Measurements from ENCODE around the gene MAP3K3.

Gene MAP3K3

DNA sequence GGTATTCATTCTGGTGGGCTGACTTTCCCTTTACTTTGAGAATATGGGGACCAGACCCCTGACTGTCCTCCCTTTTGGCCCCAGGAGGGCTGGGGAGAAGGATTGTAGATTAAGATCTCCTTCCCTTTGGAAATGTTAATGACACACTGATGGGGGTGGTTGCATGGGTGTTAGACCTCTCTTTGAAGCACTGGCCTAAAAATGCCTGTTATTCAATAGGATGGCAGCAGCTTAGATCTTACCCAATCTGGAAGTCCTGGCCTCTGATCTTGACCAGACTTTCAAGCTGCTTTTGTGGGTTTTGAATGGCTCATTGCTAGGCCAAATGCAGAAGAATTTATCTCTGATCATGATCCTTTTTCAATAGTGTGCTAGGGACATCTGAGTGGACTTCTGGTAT lies 25.7 kb downstream of the MAP3K3 start:
- DNase-seq (ENCODE audit: extremely low read depth in 1 of 2, low read depth in 1 of 2): no peak

DNA sequence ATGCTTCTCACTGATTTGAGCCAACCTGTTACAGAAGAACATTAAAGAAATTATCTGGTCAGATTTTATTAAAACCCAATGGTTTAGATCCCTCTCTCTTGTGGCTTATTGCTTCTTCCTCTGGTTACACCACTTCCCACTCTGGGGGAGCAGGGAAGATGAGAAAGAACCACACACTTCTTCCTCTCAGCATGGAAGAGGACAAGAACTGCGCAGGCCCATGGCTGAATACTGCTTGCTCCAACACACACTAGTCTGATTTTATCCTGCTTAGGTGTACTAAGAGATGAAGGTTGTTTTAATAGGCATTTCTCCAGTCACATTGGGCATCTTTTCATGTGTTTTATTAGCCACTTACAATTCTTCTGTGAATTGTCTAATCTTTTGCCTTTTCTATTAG lies 27.6 kb downstream of the MAP3K3 start:
- no peak for DNase-seq (ENCODE audit: extremely low read depth in 1 of 2, low read depth in 1 of 2)

DNA sequence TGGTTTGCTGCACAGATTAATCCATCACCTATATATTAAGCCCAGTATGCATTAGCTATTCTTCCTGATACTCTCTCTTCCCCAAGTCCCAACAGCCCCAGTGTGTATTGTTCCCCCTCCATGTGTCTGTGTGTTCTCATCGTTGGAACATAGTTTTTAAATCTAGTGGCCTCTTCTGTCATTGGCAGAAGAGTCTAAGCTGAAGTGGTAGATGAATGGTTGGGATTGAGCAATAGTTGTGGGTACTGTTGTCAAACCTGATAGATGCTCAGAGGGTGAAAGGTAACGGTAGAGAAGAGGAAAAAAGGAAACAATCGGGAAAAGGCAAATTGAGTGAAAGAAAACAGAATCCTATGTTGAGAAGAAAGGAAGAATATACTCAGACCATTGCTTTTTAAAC lies 29.9 kb downstream of the MAP3K3 start:
- DNase-seq (ENCODE audit: extremely low read depth in 1 of 2, low read depth in 1 of 2): no peak

DNA sequence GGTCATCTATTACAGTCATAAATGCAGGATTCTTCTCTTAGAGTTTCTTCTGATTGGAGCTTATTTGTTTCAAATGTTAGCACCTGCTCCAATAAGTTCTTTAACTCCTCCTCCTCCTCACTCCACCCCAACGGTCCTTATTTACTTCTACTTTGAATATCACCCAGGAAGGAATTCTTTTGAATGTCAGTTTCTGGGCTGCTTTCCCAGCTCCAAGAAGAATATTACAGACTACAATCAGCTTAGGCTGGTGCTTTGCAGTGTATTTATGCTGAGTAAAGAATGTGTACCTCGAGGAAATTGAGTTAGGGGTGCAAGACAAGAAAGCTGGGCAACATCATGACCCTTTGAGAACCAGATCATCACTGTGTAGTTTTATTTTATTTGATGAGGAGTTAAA lies 30.8 kb downstream of the MAP3K3 start:
- no peak for DNase-seq (ENCODE audit: extremely low read depth in 1 of 2, low read depth in 1 of 2)

DNA sequence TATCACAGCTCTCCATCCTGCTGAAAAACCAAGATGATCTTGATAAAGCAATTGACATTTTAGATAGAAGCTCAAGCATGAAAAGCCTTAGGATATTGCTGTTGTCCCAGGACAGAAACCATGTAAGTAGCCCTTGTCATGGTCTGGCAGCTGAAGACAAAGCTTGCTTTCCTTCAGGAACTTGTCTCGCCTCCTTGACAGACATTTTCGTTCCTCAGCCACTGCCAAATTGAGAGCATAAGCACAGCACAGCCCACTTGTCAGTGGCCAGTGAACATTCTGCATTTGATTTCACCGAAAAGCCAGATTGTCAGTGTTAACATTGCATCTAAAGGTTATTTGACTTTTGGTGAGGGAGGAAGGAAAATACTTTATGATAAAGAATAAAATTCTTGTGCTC lies 35.6 kb downstream of the MAP3K3 start:
- no peak for DNase-seq (ENCODE audit: extremely low read depth in 1 of 2, low read depth in 1 of 2)

DNA sequence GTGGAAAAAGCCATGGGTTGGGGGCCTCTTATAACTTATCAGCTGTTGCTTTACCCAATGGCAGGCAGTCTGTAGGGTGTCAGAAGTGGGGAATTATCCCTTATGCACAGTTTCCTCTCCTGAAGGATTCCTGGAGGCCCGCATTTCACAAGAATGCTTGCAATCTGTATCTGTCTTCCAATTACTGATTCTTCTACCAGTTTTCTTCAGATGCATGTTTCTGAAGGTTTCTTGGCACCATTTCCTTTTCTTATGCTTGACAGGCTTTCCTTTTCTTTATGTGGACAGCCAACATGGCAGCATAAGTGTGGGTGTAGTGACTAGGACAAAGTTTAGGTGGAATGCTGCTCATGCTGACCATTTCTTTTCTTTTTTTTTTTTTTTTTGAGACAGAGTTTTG lies 36.1 kb downstream of the MAP3K3 start:
- no peak for DNase-seq (ENCODE audit: extremely low read depth in 1 of 2, low read depth in 1 of 2)

DNA sequence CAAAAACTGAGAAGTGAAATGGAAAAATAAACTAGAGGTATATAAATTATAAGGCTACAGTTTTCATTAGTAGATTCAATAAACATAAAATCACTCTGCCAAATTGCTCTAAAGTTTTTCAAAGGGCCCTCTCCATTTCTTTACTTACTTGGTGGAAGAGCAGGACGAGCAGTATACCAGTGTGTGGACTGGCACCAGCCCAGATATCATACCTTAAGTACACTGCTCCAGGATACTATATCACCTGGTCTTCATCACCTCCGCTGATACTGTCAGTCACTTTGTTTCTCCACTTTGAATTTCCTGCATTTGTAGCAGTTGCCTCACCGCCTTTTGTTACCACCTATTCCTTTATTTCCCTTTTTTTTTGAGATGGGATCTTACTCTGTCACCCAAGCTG lies 37.6 kb downstream of the MAP3K3 start:
- no peak for DNase-seq (ENCODE audit: extremely low read depth in 1 of 2, low read depth in 1 of 2)

DNA sequence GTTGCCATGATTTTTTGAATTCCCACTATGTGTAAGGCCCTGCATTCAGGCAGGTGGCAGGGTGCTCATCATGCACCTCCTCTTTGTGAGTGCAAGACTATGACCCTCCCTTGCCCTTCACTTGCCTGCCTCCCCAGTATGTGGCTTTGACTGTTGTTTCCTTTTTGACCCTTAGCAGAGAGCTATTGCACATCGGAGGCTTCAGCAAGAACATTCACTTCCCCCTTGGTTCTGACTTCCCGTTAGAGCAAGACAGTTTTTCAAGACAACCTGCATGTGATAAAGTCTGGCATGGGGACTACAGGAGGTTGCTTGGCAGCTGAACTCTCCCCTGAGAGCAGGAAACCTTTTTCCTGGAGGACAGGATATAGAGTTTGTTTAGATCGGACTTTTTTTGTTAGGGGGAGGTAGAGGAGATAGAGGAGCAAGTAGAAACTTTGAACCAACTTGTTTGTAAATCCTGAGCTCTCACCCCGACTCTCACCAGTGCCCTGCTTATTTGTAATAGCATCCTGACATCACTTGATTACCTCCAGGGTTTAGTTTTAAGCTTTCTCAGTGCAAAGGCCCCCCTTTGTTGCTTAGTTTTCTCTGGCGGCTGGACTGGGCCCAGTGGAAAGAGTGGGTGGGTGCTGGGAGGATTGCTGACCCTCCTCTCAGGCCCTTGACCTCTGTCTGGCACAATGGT lies 43.5 kb downstream of the MAP3K3 start:
- no peak for DNase-seq (ENCODE audit: extremely low read depth in 1 of 2, low read depth in 1 of 2)

DNA sequence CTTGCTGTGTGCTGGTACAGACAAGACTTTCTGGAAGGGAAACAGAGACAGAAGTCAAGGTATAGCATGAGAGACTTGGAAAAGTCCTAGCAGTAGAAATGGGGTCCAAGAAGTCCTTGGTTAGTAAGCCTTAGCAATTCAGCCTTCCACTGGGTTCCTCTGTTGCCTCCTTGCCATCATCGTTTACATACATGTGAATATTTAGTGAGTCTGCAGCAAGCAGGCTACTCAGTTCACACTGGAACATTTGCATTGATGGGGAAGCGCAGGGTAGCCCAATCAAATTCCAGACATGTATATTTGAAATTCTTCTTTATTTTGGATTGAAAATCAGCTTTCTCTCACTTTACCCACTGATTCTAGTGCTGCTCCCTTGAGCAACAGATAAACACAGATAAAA lies 50.6 kb downstream of the MAP3K3 start:
- DNase-seq (ENCODE audit: extremely low read depth in 1 of 2, low read depth in 1 of 2): no peak

DNA sequence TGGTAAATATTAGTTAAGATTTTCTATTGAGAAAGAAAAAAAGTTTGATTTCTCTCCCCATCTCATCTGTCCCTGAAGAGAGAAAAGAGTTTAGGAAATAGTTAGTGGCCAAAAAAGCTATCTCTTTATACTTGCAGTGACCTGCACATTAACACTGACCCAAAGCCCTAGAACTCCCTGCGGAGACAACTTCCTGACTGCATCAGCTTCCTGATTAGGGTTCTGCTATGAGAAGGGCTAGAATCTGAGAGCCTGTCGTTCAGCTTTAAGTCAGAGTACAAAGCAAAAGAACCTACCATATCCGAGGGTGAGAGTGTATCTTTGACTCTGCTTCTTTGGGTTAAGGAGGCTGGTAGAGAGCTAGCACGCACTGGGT lies 53.0 kb downstream of the MAP3K3 start:
- DNase-seq (ENCODE audit: extremely low read depth in 1 of 2, low read depth in 1 of 2): no peak

DNA sequence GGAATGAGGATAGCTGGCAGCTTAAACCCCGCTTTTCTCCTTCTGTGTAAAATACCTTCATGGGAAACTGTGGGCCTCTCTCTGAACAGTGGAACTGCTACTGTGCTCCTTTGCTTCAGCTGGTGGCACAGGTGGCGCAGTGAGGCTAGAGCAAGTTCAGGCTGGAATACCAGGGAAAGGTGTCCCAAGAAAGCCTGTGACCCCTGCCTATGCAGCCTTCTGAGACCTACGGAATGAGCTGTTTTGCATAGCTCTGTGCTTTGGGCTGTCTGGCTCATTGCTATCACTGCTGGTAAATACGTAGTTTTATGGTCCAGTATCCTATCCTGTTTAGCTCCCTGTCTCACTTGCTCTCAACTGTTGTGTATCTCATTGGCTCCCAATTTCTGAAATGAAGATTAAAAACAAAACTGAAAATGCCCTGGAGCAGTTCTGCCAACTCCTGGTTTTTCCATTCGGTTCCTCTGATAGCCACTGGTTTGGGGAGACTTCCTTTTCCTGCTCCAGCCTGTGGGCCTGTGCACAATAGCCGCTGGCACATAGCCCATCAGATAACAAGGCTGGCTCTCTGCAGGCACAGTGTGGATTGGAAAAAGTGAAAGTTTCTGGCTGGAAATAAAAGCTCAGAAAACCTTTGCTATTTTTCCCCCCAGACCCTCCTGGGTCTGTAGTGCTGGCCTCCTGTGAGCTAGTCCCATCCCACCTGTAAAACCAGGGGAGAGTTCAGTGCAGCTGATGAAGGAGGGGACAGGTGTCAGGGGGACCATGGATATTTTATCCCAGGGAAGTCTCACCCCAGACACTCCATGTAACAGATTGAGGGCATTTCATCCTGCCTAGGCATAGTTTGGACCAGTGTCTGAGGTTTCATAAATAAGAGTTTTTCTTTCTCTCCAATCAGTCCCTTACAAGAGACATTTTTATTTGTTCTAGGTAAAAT lies 53.7 kb downstream of the MAP3K3 start:
- DNase-seq (ENCODE audit: extremely low read depth in 1 of 2, low read depth in 1 of 2): no peak

DNA sequence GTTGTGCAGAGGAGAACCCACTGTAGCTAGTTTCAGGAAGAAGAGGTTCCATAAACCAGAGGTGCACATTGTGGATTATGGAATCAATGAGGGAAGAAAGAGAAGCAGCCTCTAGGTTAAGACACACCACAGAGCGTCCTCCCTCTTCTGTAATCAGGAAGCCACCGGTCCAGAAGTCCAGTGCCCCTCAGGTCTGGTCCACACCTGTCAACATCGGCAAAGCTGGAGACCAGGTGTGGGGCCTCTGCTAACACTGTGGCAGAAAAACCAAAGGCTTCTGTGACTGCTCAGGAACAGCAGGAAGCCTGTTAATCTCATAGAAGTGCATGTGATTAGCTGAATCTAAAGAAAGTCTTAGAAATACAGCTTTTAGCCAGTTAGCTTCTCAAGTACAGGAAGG lies 54.4 kb downstream of the MAP3K3 start:
- no peak for DNase-seq (ENCODE audit: extremely low read depth in 1 of 2, low read depth in 1 of 2)

DNA sequence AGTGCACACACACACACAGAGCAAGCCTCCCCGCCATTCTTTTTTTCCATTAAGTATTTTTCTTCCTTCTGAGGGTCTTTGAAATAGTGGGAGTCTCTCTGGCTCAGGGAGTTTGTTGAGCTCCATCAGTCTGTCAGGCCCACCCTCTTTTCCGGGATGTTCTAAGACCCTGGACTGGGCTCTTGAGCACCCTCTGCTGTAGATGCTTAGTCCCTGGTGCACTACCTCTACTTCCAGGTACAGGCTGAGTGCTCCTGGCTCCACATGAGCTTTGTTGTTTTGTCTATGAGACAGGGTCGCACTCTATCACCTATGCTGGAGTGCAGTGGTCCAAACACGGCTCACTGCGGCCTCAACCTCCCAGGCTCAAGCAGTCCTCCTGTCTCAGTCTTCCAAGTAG lies 57.0 kb downstream of the MAP3K3 start:
- DNase-seq (ENCODE audit: extremely low read depth in 1 of 2, low read depth in 1 of 2): no peak

DNA sequence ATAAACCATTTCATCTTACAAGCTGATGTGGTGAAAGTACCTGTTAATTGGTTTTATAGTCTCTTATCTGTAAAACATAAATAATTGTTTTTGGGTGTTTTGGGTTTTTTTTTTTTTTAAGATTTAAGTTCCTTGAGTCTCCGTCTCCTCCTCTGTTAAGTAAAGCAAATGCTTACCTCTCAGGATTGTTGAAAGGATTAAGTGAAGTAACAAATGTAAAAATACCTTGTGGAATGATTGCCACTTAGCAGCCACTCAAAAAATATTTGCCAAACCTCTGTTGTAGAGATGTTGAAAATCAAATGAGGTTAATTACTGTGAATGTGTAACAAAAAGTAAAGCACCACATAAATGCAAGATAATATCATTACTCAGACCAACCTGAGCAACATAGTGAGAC lies 58.5 kb downstream of the MAP3K3 start:
- DNase-seq (ENCODE audit: extremely low read depth in 1 of 2, low read depth in 1 of 2): no peak

DNA sequence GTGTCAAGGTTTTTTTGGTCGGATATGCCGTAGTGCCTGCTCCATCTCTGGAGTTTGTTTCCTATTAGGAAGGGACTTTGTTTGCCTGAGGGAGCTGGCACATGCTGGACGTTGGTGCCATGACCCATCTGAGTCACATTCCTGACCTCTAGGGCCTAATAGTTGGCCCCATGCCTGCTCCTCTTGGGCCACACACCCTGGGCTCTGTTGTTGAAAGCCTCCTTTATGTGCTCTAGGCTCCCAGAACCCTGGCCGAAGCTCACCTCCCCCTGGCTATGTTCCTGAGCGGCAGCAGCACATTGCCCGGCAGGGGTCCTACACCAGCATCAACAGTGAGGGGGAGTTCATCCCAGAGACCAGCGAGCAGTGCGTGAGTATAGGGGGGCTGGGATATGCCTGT lies 59.3 kb downstream of the MAP3K3 start:
- DNase-seq (ENCODE audit: extremely low read depth in 1 of 2, low read depth in 1 of 2): no peak

DNA sequence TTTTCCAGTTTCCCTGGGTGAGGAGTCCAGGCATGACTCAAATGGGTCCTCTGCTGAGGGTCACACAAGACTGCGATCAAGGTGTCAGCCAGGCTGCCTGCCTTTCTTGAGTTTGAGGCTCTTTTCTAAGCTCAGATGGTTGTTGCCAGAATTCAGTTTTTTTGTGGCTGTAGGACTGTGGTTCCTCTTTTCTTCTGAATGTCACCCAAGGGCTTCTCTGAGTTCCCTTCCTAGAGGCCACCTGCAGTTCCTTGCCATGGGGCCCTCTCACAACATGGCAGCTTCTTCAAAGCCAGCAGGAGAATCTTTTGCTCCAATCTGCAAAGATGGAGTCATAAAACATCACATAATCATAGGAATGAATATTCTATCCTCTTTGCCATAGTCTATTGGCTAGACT lies 60.2 kb downstream of the MAP3K3 start:
- no peak for DNase-seq (ENCODE audit: extremely low read depth in 1 of 2, low read depth in 1 of 2)

DNA sequence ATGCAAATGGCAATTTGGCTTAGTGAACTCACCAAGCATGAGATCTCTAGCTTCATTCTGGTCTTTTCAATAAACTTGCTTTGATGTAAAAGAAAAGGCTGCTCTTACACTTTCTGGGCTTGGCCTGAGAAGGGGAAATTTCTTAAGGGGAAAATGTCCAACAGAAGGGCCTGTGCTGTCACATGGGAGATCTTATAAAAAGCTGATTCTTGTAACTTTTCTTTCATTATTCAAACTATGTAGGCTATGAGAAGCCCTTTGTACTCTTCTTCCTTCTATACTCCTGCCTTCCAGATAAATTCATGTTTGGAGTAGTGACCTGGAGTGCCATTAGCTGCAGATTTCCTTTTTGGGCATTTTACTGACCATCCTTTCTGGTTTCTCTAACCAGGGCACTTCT lies 60.8 kb downstream of the MAP3K3 start:
- DNase-seq (ENCODE audit: extremely low read depth in 1 of 2, low read depth in 1 of 2): no peak

DNA sequence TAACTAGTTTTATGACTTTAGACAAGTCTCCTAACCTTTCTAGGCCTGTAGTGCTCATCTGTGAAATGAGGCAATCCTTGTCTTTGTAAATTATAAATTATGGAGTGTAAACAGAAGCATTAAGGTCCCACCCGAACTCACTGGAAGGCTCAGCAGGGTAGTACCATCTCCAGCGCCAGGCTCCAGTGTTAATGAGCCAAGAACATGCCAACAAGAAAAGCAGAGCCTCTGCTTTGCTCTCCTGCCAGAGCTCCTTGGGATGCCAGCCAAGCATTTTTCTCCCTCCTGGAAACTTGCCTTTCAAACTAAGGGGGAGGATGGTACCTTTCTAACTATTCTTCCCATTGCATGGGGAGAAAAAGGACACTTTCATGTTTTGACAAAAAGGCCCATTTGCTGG lies 62.8 kb downstream of the MAP3K3 start:
- no peak for DNase-seq (ENCODE audit: extremely low read depth in 1 of 2, low read depth in 1 of 2)

DNA sequence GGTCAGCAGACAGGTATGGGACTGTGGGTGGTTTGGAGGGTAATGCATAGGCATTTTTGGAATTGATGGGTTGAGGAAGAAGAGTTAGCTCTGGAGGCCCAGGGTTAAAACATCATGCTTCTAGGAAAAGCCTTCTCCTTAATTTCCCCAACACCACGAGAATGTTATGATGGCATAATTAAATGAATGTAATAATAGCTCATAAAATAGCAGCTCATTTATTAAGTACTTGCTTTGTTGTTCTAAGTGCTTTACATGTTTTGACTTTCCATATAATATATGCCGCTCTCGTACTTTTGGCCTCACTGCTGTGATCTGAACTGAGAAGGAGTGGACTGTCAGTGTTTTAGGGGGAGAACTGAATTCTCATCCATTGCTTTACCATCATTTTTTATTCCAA lies 63.4 kb downstream of the MAP3K3 start:
- no peak for DNase-seq (ENCODE audit: extremely low read depth in 1 of 2, low read depth in 1 of 2)

DNA sequence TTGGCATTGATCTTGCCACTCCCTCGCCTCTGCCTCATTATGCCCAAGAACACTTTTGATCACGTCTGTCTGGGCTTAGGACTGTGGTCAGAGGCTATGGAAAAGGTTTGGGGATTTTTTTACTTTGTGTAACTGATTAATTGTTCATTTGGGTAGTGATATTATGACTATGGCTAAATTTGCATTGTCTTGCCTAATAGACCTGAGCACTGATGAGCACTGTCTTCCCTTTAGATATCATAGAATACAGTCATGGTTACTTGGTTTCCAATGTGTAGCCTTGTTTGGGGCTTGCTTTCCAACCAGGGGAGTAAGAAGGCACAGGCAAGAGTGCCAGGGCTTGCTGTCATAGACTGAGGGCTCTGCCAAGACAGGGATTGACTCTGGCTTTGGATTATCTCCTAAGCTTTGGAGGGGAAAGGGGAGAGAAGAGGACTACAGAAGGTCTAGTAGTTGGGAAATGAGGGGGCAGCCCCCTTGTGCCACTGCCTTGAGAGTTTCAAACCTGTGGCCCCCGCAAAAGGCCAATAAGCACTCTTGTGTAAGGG lies 64.0 kb downstream of the MAP3K3 start:
- no peak for DNase-seq (ENCODE audit: extremely low read depth in 1 of 2, low read depth in 1 of 2)

DNA sequence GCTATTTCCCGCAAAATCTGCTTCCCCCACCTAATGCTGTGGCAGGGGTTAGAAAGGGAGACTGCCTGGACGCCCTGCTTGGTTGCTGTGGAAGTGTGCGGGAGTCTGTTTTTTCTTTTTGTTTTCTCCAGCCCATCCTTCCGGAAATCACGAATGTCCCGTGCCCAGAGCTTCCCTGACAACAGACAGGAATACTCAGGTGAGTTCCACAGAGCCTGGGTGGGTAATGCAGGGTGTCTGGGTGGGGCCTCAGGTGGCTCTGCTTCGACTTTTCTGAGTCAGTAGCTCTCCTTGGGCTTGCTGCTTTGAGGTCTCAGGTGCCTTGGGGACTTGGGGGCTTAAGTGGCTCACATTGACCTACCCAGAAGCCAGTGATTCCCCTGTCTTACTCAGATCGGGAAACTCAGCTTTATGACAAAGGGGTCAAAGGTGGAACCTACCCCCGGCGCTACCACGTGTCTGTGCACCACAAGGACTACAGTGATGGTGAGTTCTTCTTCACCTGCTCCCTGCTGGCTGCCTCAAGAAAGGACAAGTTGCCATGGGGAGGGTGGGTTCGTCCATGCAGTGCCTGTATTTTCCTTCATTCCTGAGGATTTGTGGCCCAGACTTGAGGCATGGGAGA lies 66.3 kb downstream of the MAP3K3 start:
- no peak for DNase-seq (ENCODE audit: extremely low read depth in 1 of 2, low read depth in 1 of 2)

DNA sequence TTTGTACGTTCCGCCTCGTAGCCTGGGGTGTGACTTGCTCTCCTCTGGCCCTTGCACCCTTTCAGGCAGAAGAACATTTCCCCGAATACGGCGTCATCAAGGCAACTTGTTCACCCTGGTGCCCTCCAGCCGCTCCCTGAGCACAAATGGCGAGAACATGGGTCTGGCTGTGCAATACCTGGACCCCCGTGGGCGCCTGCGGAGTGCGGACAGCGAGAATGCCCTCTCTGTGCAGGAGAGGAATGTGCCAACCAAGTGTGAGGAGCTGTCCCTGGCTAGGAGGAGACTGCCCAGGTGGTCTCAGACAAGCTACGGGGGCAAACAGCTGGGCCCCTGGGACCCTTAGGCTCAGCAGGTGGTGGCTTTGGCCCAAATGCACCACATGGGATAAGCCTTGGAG lies 67.3 kb downstream of the MAP3K3 start:
- DNase-seq (ENCODE audit: extremely low read depth in 1 of 2, low read depth in 1 of 2): no peak
